GM18867 (cell line): Measurements from ENCODE around the gene WBP4.
"Not testable (repeated sequence)": the region's sequence is repeated elsewhere in the genome, so short reads cannot be mapped to it uniquely, and the experiment has no call there.

Experiments
- ATAC-seq: cut with Tn5 transposase; IDR thresholded peaks from one replicate; pipeline ENCODE4 v1.9.1; 2021; ENCODE audit warnings: mild to moderate bottlenecking, moderate library complexity; ENCODE audit not compliant: unreplicated experiment

WBP4 gene

GRCh38 chr13:41061075-41061913 is at the start of gene WBP4:
WBP4 (plus strand) TSS chr13:41061509; CDS start chr13:41061674, 165 bp downstream.
- ATAC-seq: peak; percentile 72

GRCh38 chr13:41012536-41012935 is 48.8 kb upstream of the WBP4 start:
- ATAC-seq: no peak

- no peak for ATAC-seq
Observed at GRCh38 chr13:41013835-41014234, 47.5 kb upstream of the WBP4 start.

- ATAC-seq: no peak
Observed at GRCh38 chr13:41015920-41016319, 45.4 kb upstream of the WBP4 start.

- ATAC-seq: no peak
Observed at GRCh38 chr13:41017159-41017558, 44.1 kb upstream of the WBP4 start.

- ATAC-seq: no peak
Observed at GRCh38 chr13:41017817-41018601, 43.3 kb upstream of the WBP4 start.

- no peak for ATAC-seq
Observed at GRCh38 chr13:41018602-41018948, 42.7 kb upstream of the WBP4 start.

GRCh38 chr13:41019011-41019487 is 42.3 kb upstream of the WBP4 start, which contains the start of gene ELF1:
ELF1 (minus strand) TSS chr13:41019316; CDS start chr13:40982054, 37,262 bp downstream.
- ATAC-seq: peak; percentile 86

- no peak for ATAC-seq
Observed at GRCh38 chr13:41019578-41020347, 41.5 kb upstream of the WBP4 start.

GRCh38 chr13:41025518-41025917 is 35.8 kb upstream of the WBP4 start:
- ATAC-seq: no peak

- no peak for ATAC-seq
Observed at GRCh38 chr13:41026788-41027187, 34.5 kb upstream of the WBP4 start.

- ATAC-seq: no peak
Observed at GRCh38 chr13:41028051-41028450, 33.3 kb upstream of the WBP4 start.

- no peak for ATAC-seq
Observed at GRCh38 chr13:41029629-41030028, 31.7 kb upstream of the WBP4 start.

GRCh38 chr13:41032691-41033376 is 28.5 kb upstream of the WBP4 start:
- ATAC-seq: no peak

- ATAC-seq: no peak
Observed at GRCh38 chr13:41034382-41034781, 26.9 kb upstream of the WBP4 start.

GRCh38 chr13:41034881-41035280 is 26.4 kb upstream of the WBP4 start:
- ATAC-seq: no peak

- ATAC-seq: not testable (repeated sequence)
Observed at GRCh38 chr13:41036557-41036956, 24.8 kb upstream of the WBP4 start.

GRCh38 chr13:41039746-41040145 is 21.6 kb upstream of the WBP4 start:
- no peak for ATAC-seq

GRCh38 chr13:41040584-41041334 is 20.6 kb upstream of the WBP4 start:
- no peak for ATAC-seq

GRCh38 chr13:41042419-41042818 is 18.9 kb upstream of the WBP4 start:
- not testable (repeated sequence) for ATAC-seq
